ENCODE data around the gene PDE11A. TPM values are rescaled to one million over a fixed set of nuclear protein-coding genes. Genes with fewer than 3 reads are reported as not detected.

PDE11A gene
- total and polyA plus RNA-seq, 4 donors, result 0.11 to 1.3 (median 0.25) TPM; not detected in 1

GRCh38 chr2:177673602-177674595, 398.7 kb downstream of the PDE11A start:
- ATAC-seq (ENCODE audit: insufficient read depth, low FRiP score) (no peak), DNase-seq (no peak)
- H3K27ac ChIP-seq (ENCODE audit: low read depth in 1 of 2, low read length in 1 of 2), result no peak overlapping the region
- no peaks in the 10 kb centered on the region for H3K27me3 ChIP-seq (ENCODE audit: control insufficient read depth in 3 of 3, insufficient read depth in 3 of 3, low read length in 2 of 3)
- H3K4me1 ChIP-seq (ENCODE audit: control insufficient read depth in 5 of 5, insufficient read depth in 5 of 5, low read length in 5 of 5), result peaks cover 0 to 5% (median 0%) of the 10 kb centered on the region in 5 donors
- H3K36me3 ChIP-seq (ENCODE audit: control insufficient read depth in 4 of 4, insufficient read depth in 4 of 4, low read length in 4 of 4), result no peaks in the 10 kb centered on the region
- no peak overlapping the region for H3K4me3 ChIP-seq
- H3K9ac ChIP-seq (ENCODE audit: insufficient read depth in 1 of 2, low read length in 2 of 2), result no peak overlapping the region
- TF ChIP-seq CTCF (IDR thresholded peaks at IDR 0.05; ENCODE audit: control extremely low read depth, extremely low read depth), result no peak
- peaks cover 0 to 2% (median 0%) of the 10 kb centered on the region in 4 donors for H3K9me3 ChIP-seq (ENCODE audit: control insufficient read depth in 4 of 4, insufficient read depth in 3 of 4, low read length in 3 of 4)
- 81 to 83% methylated on average over 9 of the region's 9 CpGs for WGBS, 2 donors

- peaks cover 0 to 5% (median 0%) of the 10 kb centered on the region in 5 donors for H3K4me1 ChIP-seq (ENCODE audit: control insufficient read depth in 5 of 5, insufficient read depth in 5 of 5, low read length in 5 of 5)
- no peak overlapping the region for H3K4me3 ChIP-seq
- H3K9ac ChIP-seq (ENCODE audit: insufficient read depth in 1 of 2, low read length in 2 of 2), result no peak overlapping the region
- no peak for TF ChIP-seq CTCF (IDR thresholded peaks at IDR 0.05; ENCODE audit: control extremely low read depth, extremely low read depth)
- DNase-seq (no peak), ATAC-seq (ENCODE audit: insufficient read depth, low FRiP score) (no peak)
- peaks cover 0 to 2% (median 0%) of the 10 kb centered on the region in 4 donors for H3K9me3 ChIP-seq (ENCODE audit: control insufficient read depth in 4 of 4, insufficient read depth in 3 of 4, low read length in 3 of 4)
- H3K36me3 ChIP-seq (ENCODE audit: control insufficient read depth in 4 of 4, insufficient read depth in 4 of 4, low read length in 4 of 4), result no peaks in the 10 kb centered on the region
- 59 to 61% methylated on average over 4 of the region's 4 CpGs for WGBS, 2 donors
- H3K27ac ChIP-seq (ENCODE audit: low read depth in 1 of 2, low read length in 1 of 2), result no peak overlapping the region
- H3K27me3 ChIP-seq (ENCODE audit: control insufficient read depth in 3 of 3, insufficient read depth in 3 of 3, low read length in 2 of 3), result no peaks in the 10 kb centered on the region
These were observed 400.9 kb downstream of the PDE11A start for GRCh38 chr2:177671662-177672061.

GRCh38 chr2:177670791-177671535, 401.6 kb downstream of the PDE11A start:
- Histone ChIP-seq H3K9ac (ENCODE audit: insufficient read depth in 1 of 2, low read length in 2 of 2) (no peak overlapping the region), H3K9me3 (ENCODE audit: control insufficient read depth in 4 of 4, insufficient read depth in 3 of 4, low read length in 3 of 4) (no peaks in the 10 kb centered on the region), H3K27ac (ENCODE audit: low read depth in 1 of 2, low read length in 1 of 2) (no peak overlapping the region), H3K36me3 (ENCODE audit: control insufficient read depth in 4 of 4, insufficient read depth in 4 of 4, low read length in 4 of 4) (no peaks in the 10 kb centered on the region), H3K4me1 (ENCODE audit: control insufficient read depth in 5 of 5, insufficient read depth in 5 of 5, low read length in 5 of 5) (peaks cover 0 to 5% (median 0%) of the 10 kb centered on the region in 5 donors), H3K4me3 (no peak overlapping the region), H3K27me3 (ENCODE audit: control insufficient read depth in 3 of 3, insufficient read depth in 3 of 3, low read length in 2 of 3) (no peaks in the 10 kb centered on the region)
- ATAC-seq (ENCODE audit: insufficient read depth, low FRiP score) (no peak), DNase-seq (no peak)
- no peak for TF ChIP-seq CTCF (IDR thresholded peaks at IDR 0.05; ENCODE audit: control extremely low read depth, extremely low read depth)
- WGBS, 2 donors, result 60 to 75% methylated on average over 2 of the region's 2 CpGs

Data from lung (tissue), 12 donors.